ENCODE data around the gene SKIC8. TPM values are rescaled to one million over a fixed set of nuclear protein-coding genes. Genes with fewer than 3 reads are reported as not detected.
A peak's percentile ranks its signal among the peaks of the same experiment; 100 is the strongest.

The SKIC8 gene
- total RNA-seq (2014; rRNA removed; shearing (Covaris generic)), result 64.0 and 87.1 TPM in 2 replicates

- no peaks in the 10 kb centered on the region for H3K27me3 ChIP-seq (ENCODE audit: control insufficient read depth, insufficient read depth, low read length)
- peak; percentile 98 for DNase-seq
- H3K4me3 ChIP-seq (ENCODE audit: insufficient read depth, low read depth, low read length), result peak within 1 kb of the TSS; percentile 91
- no peaks in the 10 kb centered on the region for H3K36me3 ChIP-seq (replicated peaks; ENCODE audit: control insufficient read depth, insufficient read depth, low read length)
Measured at GRCh38 chr15:78299101-78299930, at the start of gene SKIC8. SKIC8 (minus strand) TSS chr15:78299609; CDS start chr15:78295686, 3,923 bp downstream.

GRCh38 chr15:78347586-78348543, 48.5 kb upstream of the SKIC8 start:
- Histone ChIP-seq H3K36me3 (replicated peaks; ENCODE audit: control insufficient read depth, insufficient read depth, low read length) (peaks cover 13% of the 10 kb centered on the region), H3K4me3 (ENCODE audit: insufficient read depth, low read depth, low read length) (no peak overlapping the region), H3K27me3 (ENCODE audit: control insufficient read depth, insufficient read depth, low read length) (no peaks in the 10 kb centered on the region)
- DNase-seq, result no peak

- peaks cover 15% of the 10 kb centered on the region for H3K36me3 ChIP-seq (replicated peaks; ENCODE audit: control insufficient read depth, insufficient read depth, low read length)
- peaks cover 7% of the 10 kb centered on the region for H3K27me3 ChIP-seq (ENCODE audit: control insufficient read depth, insufficient read depth, low read length)
- no peak for DNase-seq
- H3K4me3 ChIP-seq (ENCODE audit: insufficient read depth, low read depth, low read length), result no peak overlapping the region
Measured at GRCh38 chr15:78345396-78346125, 46.2 kb upstream of the SKIC8 start.

- H3K36me3 ChIP-seq (replicated peaks; ENCODE audit: control insufficient read depth, insufficient read depth, low read length), result peaks cover 14% of the 10 kb centered on the region
- H3K4me3 ChIP-seq (ENCODE audit: insufficient read depth, low read depth, low read length), result no peak overlapping the region
- DNase-seq, result no peak
- peaks cover 18% of the 10 kb centered on the region for H3K27me3 ChIP-seq (ENCODE audit: control insufficient read depth, insufficient read depth, low read length)
Measured at GRCh38 chr15:78343276-78344060, 44.1 kb upstream of the SKIC8 start.

- Histone ChIP-seq H3K36me3 (replicated peaks; ENCODE audit: control insufficient read depth, insufficient read depth, low read length) (peaks cover 12% of the 10 kb centered on the region), H3K27me3 (ENCODE audit: control insufficient read depth, insufficient read depth, low read length) (peaks cover 22% of the 10 kb centered on the region), H3K4me3 (ENCODE audit: insufficient read depth, low read depth, low read length) (peak overlapping the region; percentile 85; the same call in 1 of the 2 replicates)
- DNase-seq, result no peak
Measured at GRCh38 chr15:78342021-78342420, 42.6 kb upstream of the SKIC8 start.

DNA sequence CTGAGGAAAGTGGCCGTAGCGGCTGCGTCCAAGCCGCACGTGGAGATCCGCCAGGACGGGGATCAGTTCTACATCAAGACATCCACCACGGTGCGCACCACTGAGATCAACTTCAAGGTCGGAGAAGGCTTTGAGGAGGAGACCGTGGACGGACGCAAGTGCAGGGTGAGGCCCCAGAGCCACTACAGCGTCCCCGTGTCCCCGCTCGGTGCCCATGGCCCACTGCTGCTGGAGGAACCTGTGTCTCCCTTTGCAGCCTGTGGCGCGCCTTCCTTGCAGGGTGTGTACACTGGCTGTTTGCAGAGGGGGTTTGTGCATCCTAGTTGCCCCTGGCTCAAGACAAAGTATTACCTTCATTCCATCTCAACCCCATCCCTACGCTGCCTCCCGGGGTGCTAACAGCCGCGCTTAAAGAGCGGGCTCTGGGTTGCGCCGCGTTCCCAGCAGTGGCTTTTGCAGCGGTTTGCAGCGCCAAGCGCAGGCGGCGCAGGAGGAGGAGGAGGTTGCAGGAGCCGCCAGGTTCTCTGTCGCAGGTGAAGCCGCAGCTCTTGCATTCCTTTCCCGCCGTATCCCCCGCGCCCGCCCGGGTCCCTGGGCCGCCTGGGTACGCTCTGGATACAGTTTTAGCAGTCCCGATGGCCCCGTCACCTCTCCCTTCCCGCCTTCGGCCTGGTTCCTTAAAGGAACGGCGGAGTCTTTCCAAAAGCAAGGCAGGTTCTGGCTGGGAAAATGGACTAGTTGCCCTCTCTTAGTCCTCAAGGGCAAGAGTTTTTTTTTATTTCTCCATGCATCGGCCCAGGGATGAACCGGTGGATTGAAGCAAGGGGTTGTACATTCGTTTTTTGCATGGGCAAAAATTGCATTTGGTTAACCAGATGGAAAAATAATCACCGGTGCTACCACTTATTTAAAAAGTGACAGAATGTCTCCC, 41.9 kb upstream of the SKIC8 start:
- H3K4me3 ChIP-seq (ENCODE audit: insufficient read depth, low read depth, low read length), result peak overlapping the region; percentile 85
- DNase-seq, result peak; percentile 88
- peaks cover 12% of the 10 kb centered on the region for H3K36me3 ChIP-seq (replicated peaks; ENCODE audit: control insufficient read depth, insufficient read depth, low read length)
- H3K27me3 ChIP-seq (ENCODE audit: control insufficient read depth, insufficient read depth, low read length), result peaks cover 22% of the 10 kb centered on the region

DNA sequence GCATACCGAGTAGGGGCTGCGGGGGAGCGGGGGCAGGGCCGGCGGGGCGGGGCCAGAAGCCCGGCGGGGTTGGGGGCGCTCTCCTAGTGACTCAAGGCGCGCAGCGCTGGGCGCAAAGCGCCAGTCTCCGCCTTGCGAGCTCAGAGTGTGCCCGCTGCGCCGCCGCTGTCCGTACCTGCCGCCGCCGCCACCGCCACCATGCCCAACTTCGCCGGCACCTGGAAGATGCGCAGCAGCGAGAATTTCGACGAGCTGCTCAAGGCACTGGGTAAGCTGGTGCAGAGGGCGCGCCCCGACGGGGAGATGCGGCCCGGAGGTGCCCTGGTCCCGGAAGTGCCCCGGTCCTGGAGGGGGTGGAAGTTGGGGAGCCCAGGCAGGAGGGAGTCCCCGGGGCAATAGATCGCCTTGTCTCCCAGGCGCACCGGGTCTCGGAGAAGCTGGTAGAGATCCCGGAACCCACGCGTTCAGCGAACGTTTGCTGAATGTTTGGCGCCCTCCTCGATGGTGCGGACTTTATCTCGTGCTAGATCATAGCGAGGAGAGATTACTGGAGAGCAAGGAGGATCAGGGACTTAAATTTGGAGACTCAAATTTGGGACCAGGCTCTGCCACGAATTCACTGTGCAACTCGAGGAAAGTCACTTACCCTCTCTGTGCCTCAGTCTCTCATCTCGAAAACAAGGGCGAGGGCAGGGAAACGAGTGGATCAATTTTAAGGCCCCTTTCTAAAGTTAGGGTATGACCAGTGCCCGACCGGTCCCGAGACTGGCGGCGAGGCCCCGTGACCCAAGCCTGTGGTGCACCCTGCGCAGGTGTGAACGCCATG, 41.0 kb upstream of the SKIC8 start, which contains the start of gene CRABP1:
CRABP1 (plus strand) TSS at position 123 of the 826 bp plus-strand sequence; CDS start at position 199, 76 bp downstream.
- peaks cover 22% of the 10 kb centered on the region for H3K27me3 ChIP-seq (ENCODE audit: control insufficient read depth, insufficient read depth, low read length)

DNA sequence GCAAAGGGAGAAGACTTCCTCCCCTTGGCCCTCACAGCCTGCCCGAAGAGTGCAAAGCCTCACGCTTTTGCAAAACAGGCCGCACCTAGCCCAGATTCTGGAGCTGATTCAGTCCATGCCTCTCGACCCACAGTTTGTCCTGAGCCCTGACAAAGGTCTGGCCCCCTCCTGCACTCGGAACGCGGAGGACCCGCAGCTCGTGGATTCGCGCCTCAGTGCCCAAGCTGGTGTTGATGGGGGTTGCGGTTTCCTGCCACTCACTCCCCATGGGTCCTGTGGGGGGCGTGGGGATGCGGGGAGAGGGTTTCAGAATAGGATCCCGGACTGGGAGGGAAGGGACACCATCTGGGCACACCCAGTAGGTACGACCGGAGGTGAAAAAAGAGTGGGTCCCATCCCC, 40.1 kb upstream of the SKIC8 start:
- DNase-seq, result peak; percentile 69
- Histone ChIP-seq H3K4me3 (ENCODE audit: insufficient read depth, low read depth, low read length) (peak overlapping the region; percentile 85), H3K36me3 (replicated peaks; ENCODE audit: control insufficient read depth, insufficient read depth, low read length) (peaks cover 10% of the 10 kb centered on the region), H3K27me3 (ENCODE audit: control insufficient read depth, insufficient read depth, low read length) (peaks cover 22% of the 10 kb centered on the region)

More for the DNA sequence above, 41.0 kb upstream of the SKIC8 start, which contains the start of gene CRABP1:
- Histone ChIP-seq H3K4me3 (ENCODE audit: insufficient read depth, low read depth, low read length) (peak within 1 kb of the TSS; percentile 85), H3K36me3 (replicated peaks; ENCODE audit: control insufficient read depth, insufficient read depth, low read length) (peaks cover 12% of the 10 kb centered on the region)
- DNase-seq, result peak; percentile 94

GRCh38 chr15:78338781-78339180, 39.4 kb upstream of the SKIC8 start:
- Histone ChIP-seq H3K4me3 (ENCODE audit: insufficient read depth, low read depth, low read length) (no peak overlapping the region), H3K36me3 (replicated peaks; ENCODE audit: control insufficient read depth, insufficient read depth, low read length) (peaks cover 7% of the 10 kb centered on the region), H3K27me3 (ENCODE audit: control insufficient read depth, insufficient read depth, low read length) (peaks cover 22% of the 10 kb centered on the region)
- no peak for DNase-seq

DNA sequence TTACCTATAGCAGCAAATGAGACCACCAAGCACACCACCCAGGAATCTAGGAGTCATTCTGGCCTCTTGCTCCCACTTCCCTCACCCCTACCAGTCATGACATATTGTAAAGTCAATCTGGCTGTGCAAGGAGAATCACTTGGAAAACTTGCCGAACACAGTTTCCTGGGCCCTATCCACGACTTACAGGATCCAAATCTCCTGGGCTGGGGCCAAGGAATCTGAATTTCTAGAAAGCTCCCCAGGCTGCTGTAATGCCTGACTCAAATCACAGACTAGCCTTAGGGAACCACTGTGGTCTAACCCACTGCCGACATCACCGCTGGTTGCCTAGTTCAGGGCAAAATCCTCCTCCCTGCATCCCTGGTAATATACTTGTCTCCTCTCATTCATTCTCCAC, 36.6 kb upstream of the SKIC8 start:
- H3K4me3 ChIP-seq (ENCODE audit: insufficient read depth, low read depth, low read length), result no peak overlapping the region
- H3K36me3 ChIP-seq (replicated peaks; ENCODE audit: control insufficient read depth, insufficient read depth, low read length), result no peaks in the 10 kb centered on the region
- peaks cover 20% of the 10 kb centered on the region for H3K27me3 ChIP-seq (ENCODE audit: control insufficient read depth, insufficient read depth, low read length)
- DNase-seq, result no peak

GRCh38 chr15:78334845-78335244, 35.4 kb upstream of the SKIC8 start:
- Histone ChIP-seq H3K27me3 (ENCODE audit: control insufficient read depth, insufficient read depth, low read length) (peaks cover 11% of the 10 kb centered on the region), H3K36me3 (replicated peaks; ENCODE audit: control insufficient read depth, insufficient read depth, low read length) (no peaks in the 10 kb centered on the region), H3K4me3 (ENCODE audit: insufficient read depth, low read depth, low read length) (no peak overlapping the region)
- no peak for DNase-seq

GRCh38 chr15:78329625-78330024, 30.2 kb upstream of the SKIC8 start:
- Histone ChIP-seq H3K36me3 (replicated peaks; ENCODE audit: control insufficient read depth, insufficient read depth, low read length) (no peaks in the 10 kb centered on the region), H3K4me3 (ENCODE audit: insufficient read depth, low read depth, low read length) (no peak overlapping the region), H3K27me3 (ENCODE audit: control insufficient read depth, insufficient read depth, low read length) (no peaks in the 10 kb centered on the region)
- no peak for DNase-seq

All from H7 (cell line).